HepG2 (cell line): ENCODE data around the gene HDAC10. TPM values are rescaled to one million over a fixed set of nuclear protein-coding genes. Genes with fewer than 3 reads are reported as not detected.

Source experiments
- CBX1 ChIP-seq: IDR thresholded peaks from one replicate; pipeline ENCODE4 v1.6.1; 2016; ENCODE audit warnings: antibody characterized with exemption, low read depth
- CSRNP1 ChIP-seq: sonication (generic); formaldehyde crosslinking; IDR thresholded peaks from 2 replicates; pipeline ENCODE4 v1.8.1; 2023; ENCODE audit warnings: mild to moderate bottlenecking, missing genetic modification reagents
- DR1 ChIP-seq: sonication (generic); formaldehyde crosslinking; IDR thresholded peaks from 2 replicates; pipeline ENCODE4 v1.8.0; 2021; ENCODE audit warnings: mild to moderate bottlenecking, missing genetic modification reagents, inconsistent platforms
- ELF1 ChIP-seq: sonication (generic); formaldehyde crosslinking; IDR thresholded peaks from 2 replicates; pipeline ENCODE4 v1.4.0; 2020; ENCODE audit warnings: missing genetic modification reagents
- ISL2 ChIP-seq: sonication (generic); formaldehyde crosslinking; IDR thresholded peaks from 2 replicates; pipeline ENCODE4 v1.5.0; 2020; ENCODE audit warnings: missing genetic modification reagents
- KLF6 ChIP-seq: IDR thresholded peaks from 2 replicates; pipeline ENCODE4 v1.8.0; 2016; ENCODE audit warnings: missing biosample characterization, missing genetic modification reagents
- NR0B2 ChIP-seq: sonication (generic); formaldehyde crosslinking; IDR thresholded peaks from 2 replicates; pipeline ENCODE4 v1.4.0; 2020; ENCODE audit warnings: mild to moderate bottlenecking, missing genetic modification reagents
- NR2C2 ChIP-seq: sonication (generic); formaldehyde crosslinking; IDR thresholded peaks from 2 replicates; pipeline ENCODE4 v1.4.0; 2020; ENCODE audit warnings: missing genetic modification reagents, mild to moderate bottlenecking, moderate library complexity, borderline replicate concordance
- PAXIP1 ChIP-seq: sonication (generic); formaldehyde crosslinking; conservative IDR thresholded peaks from 2 replicates; pipeline ENCODE4 v1.4.0; 2020; ENCODE audit warnings: mild to moderate bottlenecking, missing genetic modification reagents, moderate library complexity
- PHF21A ChIP-seq: sonication (generic); formaldehyde crosslinking; IDR thresholded peaks from 2 replicates; pipeline ENCODE4 v1.5.0; 2020; ENCODE audit warnings: mild to moderate bottlenecking, missing genetic modification reagents
- PLSCR1 ChIP-seq: sonication (generic); formaldehyde crosslinking; IDR thresholded peaks from 2 replicates; pipeline ENCODE4 v1.5.0; 2020; ENCODE audit warnings: missing genetic modification reagents, mild to moderate bottlenecking, borderline replicate concordance
- TEAD2 ChIP-seq: sonication (generic); formaldehyde crosslinking; IDR thresholded peaks from 2 replicates; pipeline ENCODE4 v1.9.0; 2021; ENCODE audit warnings: missing genetic modification reagents
- ZBED4 ChIP-seq: sonication (generic); formaldehyde crosslinking; IDR thresholded peaks from 2 replicates; pipeline ENCODE4 v1.4.0; 2020; ENCODE audit warnings: missing genetic modification reagents, borderline replicate concordance
- ZNF20 ChIP-seq: sonication (generic); formaldehyde crosslinking; IDR thresholded peaks from 2 replicates; pipeline ENCODE4 v1.4.0; 2020; ENCODE audit warnings: mild to moderate bottlenecking, moderate library complexity, missing genetic modification reagents
- ZNF350 ChIP-seq: sonication (generic); formaldehyde crosslinking; IDR thresholded peaks from 2 replicates; pipeline ENCODE4 v1.4.0; 2020; ENCODE audit warnings: mild to moderate bottlenecking, low read depth, missing genetic modification reagents, borderline replicate concordance
- ZZZ3 ChIP-seq: sonication (generic); formaldehyde crosslinking; IDR thresholded peaks from 2 replicates; pipeline ENCODE4 v1.4.0; 2020; ENCODE audit warnings: missing genetic modification reagents, mild to moderate bottlenecking, borderline replicate concordance
- polyA plus RNA-seq, 8 experiments: library from polyadenylated mRNA; depleted of rRNA in 3 of 8; stranded (reverse) in 7 of 8; unstranded in 1 of 8; fragments of >200 nt; fragmentation: Illumina TruSeq in 4 of 8; extraction: Trizol in 4 of 8; gene quantifications; 2 replicates each; pipeline versions ENCODE4 v1.2.1 to v1.2.3, GENCODE V29; 2011 to 2016; ENCODE audit warnings: low read depth in 4 of 8, missing spikeins in 1 of 8, mixed read lengths in 1 of 8; ENCODE audit not compliant: insufficient read depth in 1 of 8
- total RNA-seq, 5 experiments: library from RNA; depleted of rRNA; stranded (reverse); fragments of >200 nt; fragmentation: Illumina TruSeq; extraction: Trizol; gene quantifications; 2 replicates each; pipeline ENCODE4 v1.2.3, GENCODE V29; 2016; ENCODE audit warnings: low read depth in 1 of 5

HDAC10 gene
- total and polyA plus RNA-seq, 2 of the 13 experiments (the other 11 are each of a cell fraction or from before 2014, with no cell fraction given), result 13.9 to 14.9 TPM

- no peak for TF ChIP-seq PHF21A (CRISPR knock-in tag)
- no peak for TF ChIP-seq ZNF20 (CRISPR knock-in tag)
- TF ChIP-seq ELF1 (CRISPR knock-in tag), result peak; percentile 93
- TF ChIP-seq ISL2 (CRISPR knock-in tag), result peak; percentile 32; the same call in 1 of the 2 replicates
- TF ChIP-seq PAXIP1 (CRISPR knock-in tag), result peak; percentile 34; the same call in 1 of the 2 replicates
- TF ChIP-seq KLF6 (CRISPR knock-in tag), result peak; percentile 89
- peak; percentile 93 for TF ChIP-seq CBX1
- peak; percentile 92 for TF ChIP-seq ZNF350
- peak; percentile 71; the same call in 1 of the 2 replicates for TF ChIP-seq CSRNP1 (CRISPR knock-in tag)
- peak; percentile 43; the same call in 1 of the 2 replicates for TF ChIP-seq TEAD2 (CRISPR knock-in tag)
- no peak for TF ChIP-seq PLSCR1
- TF ChIP-seq ZZZ3, result peak; percentile 91; the same call in 1 of the 2 replicates
- TF ChIP-seq DR1 (CRISPR knock-in tag), result peak; percentile 86; the same call in 1 of the 2 replicates
- TF ChIP-seq NR0B2 (CRISPR knock-in tag), result peak; percentile 92
- peak; percentile 78 for TF ChIP-seq NR2C2 (CRISPR knock-in tag)
- no peak for TF ChIP-seq ZBED4 (CRISPR knock-in tag)
Measured at GRCh38 chr22:50244420-50245213, 6.4 kb downstream of the HDAC10 start, which contains the start of gene TUBGCP6 (continued).
